CD4-positive, CD25-positive, alpha-beta regulatory T cell (primary cell): ENCODE results near the gene RNF223. TPM values are rescaled to one million over a fixed set of nuclear protein-coding genes. Genes with fewer than 3 reads are reported as not detected.

Source experiments
- ATAC-seq, 2 donors: fragments of 150-1000 bp; cut with Tn5 transposase; one replicate each; pipeline ENCODE4 v1.10.0; 2021; ENCODE audit warnings: low read depth in 2 of 2, moderate number of reproducible peaks in 2 of 2, moderate library complexity in 1 of 2
- DNase-seq, 3 donors: peaks; one replicate each; pipeline versions ENCODE4 v3.0.0 to v3.0.0-alpha.2; 2012 to 2022; ENCODE audit warnings: mixed read lengths in 1 of 3
- H3K27ac ChIP-seq: one replicate; pipeline ENCODE4 v1.7.0; 2013; ENCODE audit warnings: mild to moderate bottlenecking, low read length; ENCODE audit not compliant: insufficient read depth, poor library complexity, severe bottlenecking
- H3K27me3 ChIP-seq: one replicate; pipeline ENCODE4 v1.7.0; 2013; ENCODE audit warnings: low read length; ENCODE audit not compliant: control insufficient read depth, insufficient read depth
- H3K36me3 ChIP-seq: one replicate; pipeline ENCODE4 v1.7.0; 2013; ENCODE audit warnings: mild to moderate bottlenecking, low read length, moderate library complexity; ENCODE audit not compliant: control insufficient read depth, insufficient read depth
- H3K4me1 ChIP-seq: 2 replicates; pipeline ENCODE4 v1.7.0; 2013; ENCODE audit warnings: mild to moderate bottlenecking, low read length; ENCODE audit not compliant: insufficient read depth, control insufficient read depth, poor library complexity, severe bottlenecking
- H3K4me3 ChIP-seq: one replicate; pipeline ENCODE4 v1.7.0; 2013; ENCODE audit warnings: low read depth, mild to moderate bottlenecking, low read length, moderate library complexity
- H3K9me3 ChIP-seq, 2 experiments: 1 replicate in 1 of 2; 2 replicates in 1 of 2; pipeline ENCODE4 v1.7.0; 2013; ENCODE audit warnings: low read length in 2 of 2, mild to moderate bottlenecking in 1 of 2, moderate library complexity in 1 of 2; ENCODE audit not compliant: control insufficient read depth in 2 of 2
- H3K27ac Mint-ChIP-seq, 3 donors: one replicate each; pipeline ENCODE4 v1.8.0; 2020 to 2022; ENCODE audit warnings: mild to moderate bottlenecking in 3 of 3, mixed read lengths in 3 of 3, moderate library complexity in 2 of 3
- H3K27me3 Mint-ChIP-seq: one replicate; pipeline ENCODE4 v1.8.0; 2022; ENCODE audit warnings: mild to moderate bottlenecking, mixed read lengths
- H3K36me3 Mint-ChIP-seq: one replicate; pipeline ENCODE4 v1.8.0; 2020; ENCODE audit warnings: mixed read lengths
- H3K4me1 Mint-ChIP-seq, 4 donors: one replicate each; pipeline ENCODE4 v1.8.0; 2020 to 2022; ENCODE audit warnings: mixed read lengths in 4 of 4, mild to moderate bottlenecking in 1 of 4
- H3K4me3 Mint-ChIP-seq, 4 donors: one replicate each; pipeline ENCODE4 v1.8.0; 2020 to 2022; ENCODE audit warnings: mild to moderate bottlenecking in 4 of 4, mixed read lengths in 4 of 4, moderate library complexity in 3 of 4
- H3K9me3 Mint-ChIP-seq, 7 donors: one replicate each; pipeline ENCODE4 v1.8.0; 2020 to 2022; ENCODE audit warnings: mixed read lengths in 7 of 7, mild to moderate bottlenecking in 3 of 7, moderate library complexity in 2 of 7
- polyA plus RNA-seq, 4 donors: library from polyadenylated mRNA; unstranded; fragments of 300-500 nt; fragmentation: Illumina TruSeq; gene quantifications; one replicate each; pipeline ENCODE4 v1.2.3, GENCODE V29; 2021
- total RNA-seq: library from RNA; stranded (reverse); gene quantifications from one replicate; pipeline ENCODE4 v1.2.3, GENCODE V29; 2022

Gene RNF223
- total and polyA plus RNA-seq, 5 donors from 2014 or later, result not detected

DNA sequence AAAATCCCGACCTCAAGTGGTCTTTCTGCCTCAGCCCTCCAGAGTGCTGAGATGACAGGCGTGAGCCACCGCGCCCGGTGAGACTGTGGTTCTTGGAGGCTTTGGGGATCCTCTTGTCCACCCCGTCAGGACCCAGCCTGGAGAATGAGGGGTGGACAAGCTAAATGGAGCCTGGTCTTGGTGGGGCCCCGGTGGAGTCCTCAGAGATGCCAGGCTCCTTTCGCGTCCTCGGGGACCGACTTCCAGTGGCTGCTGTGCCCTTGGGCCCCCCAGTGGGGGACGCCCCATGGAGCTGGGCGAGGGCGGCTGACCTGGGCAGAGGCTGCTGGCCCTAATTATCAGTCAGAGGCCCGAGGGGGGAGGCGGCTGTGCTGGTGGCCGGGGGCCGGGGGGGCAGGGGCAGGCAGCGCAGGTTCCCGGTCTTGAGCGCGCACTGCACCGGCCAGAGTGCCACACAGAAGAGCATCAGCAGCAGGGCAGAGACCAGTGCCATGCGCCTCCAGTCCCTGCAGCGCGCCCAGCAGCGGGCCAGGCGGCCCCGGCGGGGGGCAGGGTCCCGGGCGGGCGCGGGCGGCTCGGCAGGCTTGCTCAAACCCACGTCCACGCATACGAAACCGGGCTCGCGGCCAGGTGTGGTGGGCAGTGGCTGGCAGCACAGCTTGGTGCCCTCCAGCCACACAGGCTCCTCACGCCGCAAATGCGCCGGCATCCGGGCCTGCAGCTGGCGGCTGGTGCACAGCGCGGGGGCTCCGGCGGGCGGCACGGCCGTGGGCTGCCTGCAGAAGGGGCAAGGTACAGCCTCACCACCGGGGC lies 2.4 kb downstream of the RNF223 start:
- Mint-ChIP-seq H3K27ac (no peak overlapping the region), H3K27me3 (peaks cover 10% of the 10 kb centered on the region), H3K36me3 (no peaks in the 10 kb centered on the region), H3K4me3 (peak overlapping the region in 2 of 4 donors; percentile 10 to 63), H3K4me1 (peaks cover 0 to 5% (median 1%) of the 10 kb centered on the region in 4 donors), H3K9me3 (peaks cover 0 to 1% (median 0%) of the 10 kb centered on the region in 7 donors)
- H3K27ac ChIP-seq, result no peak overlapping the region
- no peaks in the 10 kb centered on the region for H3K36me3 ChIP-seq
- no peak overlapping the region for H3K4me3 ChIP-seq
- ATAC-seq, result no peak
- DNase-seq, result no peak
- no peaks in the 10 kb centered on the region for H3K27me3 ChIP-seq
- peaks cover 18% of the 10 kb centered on the region for H3K4me1 ChIP-seq
- no peaks in the 10 kb centered on the region for H3K9me3 ChIP-seq

DNA sequence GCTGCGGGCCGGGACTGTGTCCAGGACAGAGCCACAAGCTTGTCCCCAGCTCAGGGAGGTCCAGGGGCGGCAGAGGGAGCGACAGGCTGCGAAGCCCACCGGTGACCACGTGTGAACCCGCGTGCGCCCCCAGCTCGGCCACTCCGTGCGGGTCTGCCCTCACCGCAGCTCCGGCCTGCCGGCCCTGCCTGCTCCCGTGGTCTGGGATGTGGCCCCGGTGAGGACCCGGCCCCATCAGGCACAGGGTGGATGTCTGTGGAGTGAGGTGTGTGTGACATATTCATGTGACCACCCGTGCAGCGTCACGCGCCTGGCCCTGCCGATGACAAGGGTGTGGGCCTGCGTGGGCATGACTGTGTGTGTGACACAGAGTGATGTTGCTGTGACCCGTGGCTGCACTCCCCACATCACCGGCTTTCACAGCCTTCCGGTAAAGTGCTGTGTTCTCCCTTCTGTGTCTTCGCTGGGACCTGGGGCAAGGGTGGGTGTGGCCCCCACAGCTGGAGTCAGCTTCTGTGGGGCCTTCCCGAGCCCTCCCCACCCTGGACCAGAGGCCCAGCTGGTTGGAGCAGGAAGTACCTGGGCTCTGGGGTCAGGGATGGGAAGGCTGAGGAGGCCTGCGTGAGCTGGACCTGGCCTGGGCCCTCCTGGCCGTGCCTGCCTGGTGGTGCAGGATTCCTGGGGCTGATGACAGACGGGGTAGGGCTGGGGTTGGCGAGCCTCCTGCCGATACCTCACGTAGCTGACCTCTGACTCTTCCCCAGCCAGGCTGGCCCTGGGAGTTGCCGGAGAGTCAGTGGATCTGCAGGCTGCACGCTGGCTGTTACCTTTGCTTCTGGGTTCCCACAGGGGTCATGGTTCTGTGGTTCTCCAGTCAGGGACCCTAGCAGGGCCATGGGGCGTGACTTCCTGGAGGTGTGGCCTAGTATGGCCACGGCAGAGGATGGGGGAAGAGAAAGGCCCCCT lies 4.1 kb downstream of the RNF223 start:
- no peak overlapping the region for H3K27ac Mint-ChIP-seq
- Histone ChIP-seq H3K27ac (no peak overlapping the region), H3K4me1 (peaks cover 18% of the 10 kb centered on the region), H3K27me3 (no peaks in the 10 kb centered on the region), H3K4me3 (no peak overlapping the region), H3K9me3 (no peaks in the 10 kb centered on the region), H3K36me3 (no peaks in the 10 kb centered on the region)
- H3K9me3 Mint-ChIP-seq, result peaks cover 0 to 1% (median 0%) of the 10 kb centered on the region in 7 donors
- H3K4me3 Mint-ChIP-seq, result peak overlapping the region; percentile 61 to 82 (median 66)
- peaks cover 10% of the 10 kb centered on the region for H3K27me3 Mint-ChIP-seq
- peaks cover 0 to 10% (median 3%) of the 10 kb centered on the region in 4 donors for H3K4me1 Mint-ChIP-seq
- H3K36me3 Mint-ChIP-seq, result no peaks in the 10 kb centered on the region
- DNase-seq, result peak in 1 of 3 donors; percentile 18
- no peak for ATAC-seq

DNA sequence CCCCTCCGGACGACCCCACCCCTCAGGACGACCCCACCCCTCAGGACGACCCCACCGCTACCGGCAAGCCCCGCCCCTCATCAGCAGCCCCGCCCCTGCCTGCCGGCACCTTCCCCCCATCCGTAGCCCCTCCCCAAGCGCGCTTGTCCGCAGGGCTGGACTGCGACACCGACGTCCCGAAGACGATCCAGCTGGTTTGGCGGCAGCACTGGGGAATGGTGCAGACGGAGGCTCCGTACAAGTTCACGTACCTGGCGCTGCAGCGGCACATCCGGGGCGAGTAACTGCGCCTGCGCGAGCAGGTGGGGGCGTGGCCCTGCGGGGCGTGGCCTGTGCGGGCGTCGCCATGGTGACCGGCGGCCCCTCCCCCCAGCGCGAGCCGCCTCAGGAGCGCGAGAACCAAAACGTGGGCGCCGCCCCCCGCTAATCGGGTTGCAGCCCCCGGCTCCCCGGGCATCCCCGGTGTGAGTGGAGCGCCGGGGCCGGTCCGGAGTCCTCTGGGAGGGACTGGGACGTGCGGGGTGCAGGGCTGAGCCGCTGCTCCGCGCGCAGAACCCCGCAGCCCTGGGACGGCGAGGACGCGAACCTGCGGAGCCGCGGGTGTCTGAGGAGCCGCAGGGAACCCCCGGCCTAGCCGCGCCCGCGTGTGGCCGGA lies 4.9 kb downstream of the RNF223 start:
- peaks cover 22% of the 10 kb centered on the region for H3K4me1 ChIP-seq
- peak overlapping the region in 1 of 3 donors; percentile 62 for H3K27ac Mint-ChIP-seq
- H3K36me3 Mint-ChIP-seq, result no peaks in the 10 kb centered on the region
- peak overlapping the region; percentile 88 for H3K27ac ChIP-seq
- DNase-seq (peak; percentile 84 to 90 (median 84)), ATAC-seq (peak; percentile 56 to 66)
- H3K9me3 ChIP-seq, result no peaks in the 10 kb centered on the region
- H3K27me3 Mint-ChIP-seq, result peaks cover 10% of the 10 kb centered on the region
- no peaks in the 10 kb centered on the region for H3K27me3 ChIP-seq
- H3K9me3 Mint-ChIP-seq, result no peaks in the 10 kb centered on the region
- H3K4me3 Mint-ChIP-seq, result peak overlapping the region; percentile 70 to 87 (median 80)
- H3K4me3 ChIP-seq, result peak overlapping the region; percentile 53
- peaks cover 0 to 10% (median 2%) of the 10 kb centered on the region in 4 donors for H3K4me1 Mint-ChIP-seq
- H3K36me3 ChIP-seq, result no peaks in the 10 kb centered on the region

DNA sequence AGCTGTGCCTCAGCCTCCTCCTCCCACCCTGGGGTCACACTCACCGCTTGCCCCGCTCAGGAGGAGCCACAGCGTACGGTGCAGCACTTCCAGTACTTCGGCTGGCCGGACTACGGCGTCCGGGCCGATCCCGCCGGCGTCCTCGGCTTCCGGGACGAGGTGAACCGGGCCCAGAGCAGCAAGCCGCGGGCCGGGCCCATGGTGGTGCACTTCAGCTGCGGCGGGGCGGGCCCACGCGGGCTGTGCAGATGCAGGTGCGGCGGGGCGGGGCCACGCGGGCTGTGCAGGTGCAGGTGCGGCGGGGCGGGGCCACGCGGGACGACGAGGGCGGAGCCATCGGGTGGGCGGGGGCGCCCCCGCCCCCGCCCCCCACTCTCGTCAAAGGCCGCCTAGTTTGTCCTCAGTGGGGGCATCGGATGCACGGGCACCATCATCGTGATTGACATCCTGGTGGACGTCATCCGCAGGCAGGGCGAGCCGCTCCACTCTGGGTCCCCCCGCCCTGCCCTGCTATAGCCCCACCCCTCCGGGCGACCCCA lies 5.5 kb downstream of the RNF223 start:
- peak; percentile 45 to 52 for ATAC-seq
- peak overlapping the region; percentile 88 for H3K27ac ChIP-seq
- no peaks in the 10 kb centered on the region for H3K27me3 ChIP-seq
- peaks cover 28% of the 10 kb centered on the region for H3K4me1 ChIP-seq
- Mint-ChIP-seq H3K4me3 (peak overlapping the region; percentile 15 to 87 (median 73)), H3K27ac (peak overlapping the region in 1 of 3 donors; percentile 62), H3K9me3 (no peaks in the 10 kb centered on the region), H3K27me3 (peaks cover 10% of the 10 kb centered on the region), H3K36me3 (no peaks in the 10 kb centered on the region), H3K4me1 (peaks cover 0 to 14% (median 2%) of the 10 kb centered on the region in 4 donors)
- no peaks in the 10 kb centered on the region for H3K36me3 ChIP-seq
- H3K4me3 ChIP-seq, result no peak overlapping the region
- DNase-seq, result peak; percentile 54 to 71 (median 67)
- no peaks in the 10 kb centered on the region for H3K9me3 ChIP-seq

DNA sequence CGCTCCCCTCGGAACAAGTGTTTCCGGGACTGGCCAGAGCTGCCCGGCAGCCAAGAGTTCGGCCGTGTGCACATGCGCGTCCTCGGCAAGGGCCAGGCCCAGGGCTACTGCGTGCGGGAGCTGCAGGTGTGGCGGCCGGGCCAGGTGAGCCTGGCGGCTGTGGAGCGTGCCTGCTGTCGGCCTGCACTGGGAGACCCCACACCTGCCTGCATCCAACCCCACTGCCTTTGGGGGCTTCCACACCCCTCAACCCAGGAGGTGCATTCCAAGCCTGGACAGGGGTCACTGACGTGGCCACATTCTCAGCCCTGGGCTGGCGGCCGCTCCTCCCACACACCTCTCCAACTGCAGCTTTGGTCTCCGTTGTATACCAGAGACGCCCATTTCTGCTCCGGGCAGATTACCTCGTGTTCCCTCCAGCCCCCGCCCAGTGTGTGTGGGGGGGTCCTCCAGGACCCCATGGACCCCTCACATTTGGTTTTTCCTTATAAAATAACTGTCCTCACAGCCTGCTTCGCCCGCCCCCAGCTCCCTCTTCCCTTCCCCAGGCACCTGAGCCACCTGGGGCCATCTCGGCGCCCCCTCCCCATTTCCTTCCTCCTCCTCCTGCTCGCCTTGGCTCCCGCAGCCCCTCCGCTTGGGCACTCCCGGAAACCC lies 6.1 kb downstream of the RNF223 start:
- ATAC-seq (no peak), DNase-seq (no peak)
- Histone ChIP-seq H3K4me1 (peaks cover 31% of the 10 kb centered on the region), H3K36me3 (no peaks in the 10 kb centered on the region), H3K4me3 (no peak overlapping the region), H3K27me3 (no peaks in the 10 kb centered on the region), H3K27ac (peak overlapping the region; percentile 88), H3K9me3 (no peaks in the 10 kb centered on the region)
- Mint-ChIP-seq H3K36me3 (no peaks in the 10 kb centered on the region), H3K4me3 (peak overlapping the region; percentile 7 to 87 (median 38)), H3K27me3 (peaks cover 10% of the 10 kb centered on the region), H3K9me3 (no peaks in the 10 kb centered on the region), H3K27ac (peak overlapping the region in 1 of 3 donors; percentile 51), H3K4me1 (peaks cover 0 to 14% (median 2%) of the 10 kb centered on the region in 4 donors)

DNA sequence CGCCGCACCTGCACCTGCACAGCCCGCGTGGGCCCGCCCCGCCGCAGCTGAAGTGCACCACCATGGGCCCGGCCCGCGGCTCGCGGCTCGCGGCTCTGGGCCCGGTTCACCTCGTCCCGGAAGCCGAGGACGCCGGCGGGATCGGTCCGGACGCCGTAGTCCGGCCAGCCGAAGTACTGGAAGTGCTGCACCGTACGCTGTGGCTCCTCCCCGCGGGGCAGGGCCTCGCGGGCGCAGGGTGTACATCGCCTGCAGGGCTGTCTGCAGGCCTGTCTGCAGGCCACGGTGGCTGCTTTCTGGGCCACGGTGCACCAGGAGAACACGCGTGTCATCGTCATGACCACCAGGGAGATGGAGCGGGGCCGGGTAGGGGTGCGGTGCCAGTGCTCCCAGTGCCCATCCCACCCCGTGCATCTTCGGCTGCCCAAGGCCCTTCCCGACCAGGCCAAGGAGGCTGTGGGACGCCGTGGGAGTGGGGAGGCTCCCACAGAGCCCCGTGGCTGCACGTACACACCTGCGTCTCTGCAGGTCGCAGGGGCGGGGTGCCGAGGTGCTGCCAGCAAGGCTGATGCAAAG lies 6.7 kb downstream of the RNF223 start:
- H3K4me3 Mint-ChIP-seq, result peak overlapping the region in 1 of 4 donors; percentile 57
- no peak overlapping the region for H3K4me3 ChIP-seq
- H3K9me3 ChIP-seq, result no peaks in the 10 kb centered on the region
- no peak overlapping the region for H3K27ac ChIP-seq
- H3K36me3 Mint-ChIP-seq, result no peaks in the 10 kb centered on the region
- ATAC-seq (no peak), DNase-seq (no peak)
- H3K27me3 ChIP-seq, result no peaks in the 10 kb centered on the region
- H3K4me1 ChIP-seq, result peaks cover 31% of the 10 kb centered on the region
- no peak overlapping the region for H3K27ac Mint-ChIP-seq
- peaks cover 6% of the 10 kb centered on the region for H3K27me3 Mint-ChIP-seq
- H3K36me3 ChIP-seq, result no peaks in the 10 kb centered on the region
- peaks cover 0 to 14% (median 2%) of the 10 kb centered on the region in 4 donors for H3K4me1 Mint-ChIP-seq
- no peaks in the 10 kb centered on the region for H3K9me3 Mint-ChIP-seq
